GM21526 (cell line): ENCODE measurements around the gene LENG9.

Experiments
- ATAC-seq: cut with Tn5 transposase; IDR thresholded peaks from one replicate; pipeline ENCODE4 v1.9.1; 2021; ENCODE audit warnings: moderate library complexity; ENCODE audit not compliant: unreplicated experiment, low FRiP score

The LENG9 gene

GRCh38 chr19:54460230-54461005, 3.2 kb downstream of the LENG9 start:
- no peak for ATAC-seq

- ATAC-seq: no peak
Measured at GRCh38 chr19:54459282-54460229, 4.0 kb downstream of the LENG9 start.

- ATAC-seq: no peak
Measured at GRCh38 chr19:54458648-54459281, 4.8 kb downstream of the LENG9 start.

GRCh38 chr19:54457773-54458647, 5.6 kb downstream of the LENG9 start:
- no peak for ATAC-seq

- ATAC-seq: no peak
Measured at GRCh38 chr19:54456423-54457373, 6.9 kb downstream of the LENG9 start.

GRCh38 chr19:54455786-54456422, 7.7 kb downstream of the LENG9 start:
- ATAC-seq: no peak

GRCh38 chr19:54454781-54455675, 8.6 kb downstream of the LENG9 start:
- no peak for ATAC-seq

- ATAC-seq: no peak
Measured at GRCh38 chr19:54453921-54454780, 9.4 kb downstream of the LENG9 start.

GRCh38 chr19:54452626-54453025, 11.0 kb downstream of the LENG9 start:
- no peak for ATAC-seq

GRCh38 chr19:54451997-54452396, 11.6 kb downstream of the LENG9 start:
- no peak for ATAC-seq

GRCh38 chr19:54451331-54451871, 12.2 kb downstream of the LENG9 start:
- ATAC-seq: no peak

GRCh38 chr19:54449701-54450069, 13.9 kb downstream of the LENG9 start:
- no peak for ATAC-seq

GRCh38 chr19:54448774-54449700, 14.5 kb downstream of the LENG9 start, which contains the start of gene LENG8:
Gene LENG8, plus strand, starts transcription at chr19:54449199. Its CDS starts 2,146 bp downstream, at chr19:54451345.
- peak; percentile 85 for ATAC-seq

GRCh38 chr19:54448040-54448773, 15.4 kb downstream of the LENG9 start:
- no peak for ATAC-seq
